Epithelial cell of esophagus (primary cell): Measurements from ENCODE around the gene PTPN1.

Experiments
- DNase-seq: peaks from one replicate; pipeline ENCODE4 v3.0.0; 2010; ENCODE audit warnings: low read depth
- H3K4me3 ChIP-seq: 2 replicates; pipeline ENCODE4 v1.5.1; 2011; ENCODE audit warnings: mild to moderate bottlenecking, low read length, control low read depth
- TF ChIP-seq, protein P1 (sequence below): IDR thresholded peaks from 2 replicates; pipeline ENCODE4 v1.5.1; 2011; ENCODE audit warnings: low read depth, mild to moderate bottlenecking, low read length, control low read depth, inconsistent platforms; ENCODE audit not compliant: insufficient read depth; ENCODE audit errors: missing control alignments

PTPN1 gene

GRCh38 chr20:50588034-50588736, 78.0 kb downstream of the PTPN1 start:
- TF ChIP-seq, protein P1, sequence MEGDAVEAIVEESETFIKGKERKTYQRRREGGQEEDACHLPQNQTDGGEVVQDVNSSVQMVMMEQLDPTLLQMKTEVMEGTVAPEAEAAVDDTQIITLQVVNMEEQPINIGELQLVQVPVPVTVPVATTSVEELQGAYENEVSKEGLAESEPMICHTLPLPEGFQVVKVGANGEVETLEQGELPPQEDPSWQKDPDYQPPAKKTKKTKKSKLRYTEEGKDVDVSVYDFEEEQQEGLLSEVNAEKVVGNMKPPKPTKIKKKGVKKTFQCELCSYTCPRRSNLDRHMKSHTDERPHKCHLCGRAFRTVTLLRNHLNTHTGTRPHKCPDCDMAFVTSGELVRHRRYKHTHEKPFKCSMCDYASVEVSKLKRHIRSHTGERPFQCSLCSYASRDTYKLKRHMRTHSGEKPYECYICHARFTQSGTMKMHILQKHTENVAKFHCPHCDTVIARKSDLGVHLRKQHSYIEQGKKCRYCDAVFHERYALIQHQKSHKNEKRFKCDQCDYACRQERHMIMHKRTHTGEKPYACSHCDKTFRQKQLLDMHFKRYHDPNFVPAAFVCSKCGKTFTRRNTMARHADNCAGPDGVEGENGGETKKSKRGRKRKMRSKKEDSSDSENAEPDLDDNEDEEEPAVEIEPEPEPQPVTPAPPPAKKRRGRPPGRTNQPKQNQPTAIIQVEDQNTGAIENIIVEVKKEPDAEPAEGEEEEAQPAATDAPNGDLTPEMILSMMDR: peak; percentile 96
- no peak overlapping the region for H3K4me3 ChIP-seq

GRCh38 chr20:50589548-50590347, 79.6 kb downstream of the PTPN1 start:
- TF ChIP-seq, protein P1: no peak
- no peak overlapping the region for H3K4me3 ChIP-seq
- DNase-seq: no peak

More at GRCh38 chr20:50588034-50588736, 78.0 kb downstream of the PTPN1 start:
- DNase-seq: peak; percentile 72

DNA sequence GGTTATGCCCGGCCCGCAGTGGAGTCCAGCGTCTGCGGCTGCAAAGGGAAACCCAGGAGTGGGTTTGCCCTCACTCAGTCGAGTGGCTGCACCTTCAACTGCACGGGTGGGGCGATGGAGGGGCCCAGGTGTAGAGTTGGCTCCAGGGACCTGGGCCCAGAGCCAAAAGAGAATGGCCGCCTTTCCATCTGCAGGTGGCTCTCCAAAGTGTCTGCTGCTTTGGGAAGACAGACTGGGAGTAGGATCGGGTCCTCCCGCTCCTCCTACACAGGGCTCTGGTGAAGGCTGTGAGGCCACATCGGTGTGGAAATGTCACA, 80.1 kb downstream of the PTPN1 start:
- TF ChIP-seq, protein P1: no peak
- DNase-seq: no peak

GRCh38 chr20:50591233-50591852, 81.2 kb downstream of the PTPN1 start:
- TF ChIP-seq, protein P1: no peak
- no peak for DNase-seq
- H3K4me3 ChIP-seq: no peak overlapping the region

More for the DNA sequence above, 80.1 kb downstream of the PTPN1 start:
- no peak overlapping the region for H3K4me3 ChIP-seq

DNA sequence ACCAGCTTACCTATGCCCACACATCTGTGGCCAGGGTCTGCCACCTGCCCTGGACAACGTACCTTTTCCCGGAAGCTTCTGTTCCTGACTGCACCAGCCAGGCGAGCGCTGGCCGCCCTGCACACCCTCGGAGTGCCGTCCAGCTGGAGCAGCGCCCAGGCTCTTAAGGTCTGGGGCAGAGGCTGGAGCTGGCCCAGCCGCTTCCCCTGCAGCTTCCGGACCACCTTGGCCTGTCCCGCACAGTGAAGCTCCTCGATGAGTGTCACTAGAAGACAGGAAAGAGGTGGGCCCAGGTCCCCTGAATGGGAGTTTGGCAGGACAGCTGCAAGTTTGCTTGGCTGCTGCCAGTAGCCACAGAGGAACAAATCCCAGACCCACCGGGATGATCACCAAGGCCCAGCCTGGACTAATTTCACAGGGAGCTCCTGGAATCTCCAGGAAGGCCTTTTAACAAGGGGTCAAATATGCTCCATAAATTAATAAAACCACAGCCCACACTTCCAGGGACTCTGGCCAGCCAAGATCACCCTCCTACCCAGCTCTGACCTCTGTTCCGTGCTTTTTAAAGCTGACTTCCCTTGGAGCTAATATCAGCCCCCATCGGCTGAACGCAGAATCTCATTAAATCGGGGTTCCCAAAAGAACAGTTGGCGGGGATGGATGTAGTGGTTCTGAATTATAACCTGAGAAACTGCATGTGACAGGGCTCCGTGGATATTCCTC, 82.3 kb downstream of the PTPN1 start:
- TF ChIP-seq, protein P1: no peak
- no peak for DNase-seq
- H3K4me3 ChIP-seq: no peak overlapping the region

GRCh38 chr20:50593005-50593335, 82.8 kb downstream of the PTPN1 start:
- H3K4me3 ChIP-seq: no peak overlapping the region
- TF ChIP-seq, protein P1: no peak
- no peak for DNase-seq
